Mesenchymal stem cell (in vitro differentiated cells and primary cell): Measurements from ENCODE around the gene PDE9A.

Source experiments
- DNase-seq: peaks from one replicate; pipeline ENCODE4 v3.0.0-alpha.2; 2013
- H2AFZ ChIP-seq: one replicate; pipeline ENCODE4 v1.6.1; 2013; ENCODE audit warnings: low read depth, mild to moderate bottlenecking, control low read depth, inconsistent platforms, low read length, moderate library complexity
- H2AK5ac ChIP-seq: 2 replicates; pipeline ENCODE4 v1.6.1; 2013; ENCODE audit warnings: low read length, moderate library complexity, mild to moderate bottlenecking, inconsistent platforms; ENCODE audit not compliant: severe bottlenecking
- H2BK120ac ChIP-seq: one replicate; pipeline ENCODE4 v1.6.1; 2013; ENCODE audit warnings: low read depth, mild to moderate bottlenecking, inconsistent platforms, low read length, moderate library complexity
- H2BK12ac ChIP-seq, 2 experiments: one replicate each; pipeline ENCODE4 v1.6.1; 2013; ENCODE audit warnings: inconsistent platforms in 2 of 2, low read length in 2 of 2, mild to moderate bottlenecking in 2 of 2, moderate library complexity in 2 of 2, control low read depth in 1 of 2
- H2BK15ac ChIP-seq: one replicate; pipeline ENCODE4 v1.6.1; 2013; ENCODE audit warnings: mild to moderate bottlenecking, low read depth, inconsistent platforms; ENCODE audit not compliant: poor library complexity, severe bottlenecking
- H2BK5ac ChIP-seq: 2 replicates; pipeline ENCODE4 v1.6.1; 2013; ENCODE audit warnings: low read depth, mild to moderate bottlenecking, low read length, control low read depth, inconsistent platforms; ENCODE audit not compliant: poor library complexity, severe bottlenecking
- H3K14ac ChIP-seq, 2 experiments: one replicate each; pipeline ENCODE4 v1.6.1; 2013; ENCODE audit warnings: inconsistent platforms in 2 of 2, low read length in 2 of 2, control low read depth in 1 of 2, mild to moderate bottlenecking in 1 of 2, moderate library complexity in 1 of 2
- H3K18ac ChIP-seq, 2 experiments: one replicate each; pipeline ENCODE4 v1.6.1; 2013; ENCODE audit warnings: inconsistent platforms in 2 of 2, low read length in 2 of 2, control low read depth in 1 of 2, low read depth in 1 of 2, mild to moderate bottlenecking in 1 of 2
- H3K23ac ChIP-seq, 2 experiments: one replicate each; pipeline ENCODE4 v1.6.1; 2013; ENCODE audit warnings: inconsistent platforms in 2 of 2, low read length in 2 of 2, mild to moderate bottlenecking in 2 of 2, moderate library complexity in 2 of 2, control low read depth in 1 of 2
- H3K27ac ChIP-seq: 2 replicates; pipeline ENCODE4 v1.5.1; 2013; ENCODE audit warnings: mild to moderate bottlenecking, moderate library complexity, low read length, control low read depth, inconsistent platforms; ENCODE audit not compliant: poor library complexity, severe bottlenecking
- H3K27me3 ChIP-seq, 2 experiments: 2 replicates each; pipeline versions ENCODE4 v1.6.1 to v1.7.0; 2013; ENCODE audit warnings: low read length in 2 of 2, mild to moderate bottlenecking in 2 of 2, moderate library complexity in 2 of 2, control low read depth in 1 of 2, inconsistent platforms in 1 of 2; ENCODE audit not compliant: control insufficient read depth in 1 of 2, insufficient read depth in 1 of 2
- H3K36me3 ChIP-seq, 2 experiments: 2 replicates each; pipeline versions ENCODE4 v1.6.1 to v1.7.0; 2013; ENCODE audit warnings: low read length in 2 of 2, control low read depth in 1 of 2, inconsistent platforms in 1 of 2, low read depth in 1 of 2, mild to moderate bottlenecking in 1 of 2; ENCODE audit not compliant: insufficient read depth in 2 of 2, control insufficient read depth in 1 of 2
- H3K4ac ChIP-seq, 2 experiments: one replicate each; pipeline ENCODE4 v1.6.1; 2013; ENCODE audit warnings: inconsistent platforms in 2 of 2, low read length in 2 of 2, mild to moderate bottlenecking in 2 of 2, moderate library complexity in 2 of 2, control low read depth in 1 of 2, low read depth in 1 of 2
- H3K4me1 ChIP-seq: 2 replicates; pipeline ENCODE4 v1.6.1; 2013; ENCODE audit warnings: low read depth, low read length, control low read depth; ENCODE audit not compliant: control insufficient read depth, insufficient read depth
- H3K4me2 ChIP-seq: 2 replicates; pipeline ENCODE4 v1.6.1; 2013; ENCODE audit warnings: low read length, mild to moderate bottlenecking, inconsistent platforms; ENCODE audit not compliant: poor library complexity, severe bottlenecking
- H3K4me3 ChIP-seq, 2 experiments: 2 replicates each; pipeline versions ENCODE4 v1.5.1 to v1.7.0; 2013; ENCODE audit warnings: low read length in 2 of 2, mild to moderate bottlenecking in 2 of 2, control low read depth in 1 of 2, low read depth in 1 of 2; ENCODE audit not compliant: insufficient read depth in 1 of 2
- H3K79me1 ChIP-seq: replicated peaks from 2 replicates; pipeline ENCODE4 v1.6.1; 2013; ENCODE audit warnings: mild to moderate bottlenecking, control low read depth, low read length, inconsistent platforms; ENCODE audit not compliant: poor library complexity, severe bottlenecking
- H3K9ac ChIP-seq: 2 replicates; pipeline ENCODE4 v1.7.0; 2013; ENCODE audit warnings: mild to moderate bottlenecking, low read length, moderate library complexity
- H3K9me3 ChIP-seq: 2 replicates; pipeline ENCODE4 v1.7.0; 2013; ENCODE audit warnings: mild to moderate bottlenecking, low read length; ENCODE audit not compliant: control insufficient read depth
- H4K8ac ChIP-seq: one replicate; pipeline ENCODE4 v1.6.1; 2013; ENCODE audit warnings: inconsistent platforms, mild to moderate bottlenecking, low read length, moderate library complexity
- H4K91ac ChIP-seq: one replicate; pipeline ENCODE4 v1.6.1; 2013; ENCODE audit warnings: mild to moderate bottlenecking, low read length, inconsistent platforms
- WGBS: methylation state at CpG from one replicate; pipeline ENCODE4 v1.1.7; 2013; ENCODE audit warnings: mixed read lengths; 5-methylcytosine and 5-hydroxymethylcytosine counted together

PDE9A gene

GRCh38 chr21:42760951-42761751 is 107.7 kb downstream of the PDE9A start:
- Histone ChIP-seq H2BK15ac (no peak overlapping the region), H3K4me3 (no peak overlapping the region), H3K79me1 (no peaks in the 10 kb centered on the region), H3K23ac (no peak overlapping the region), H3K27me3 (peaks cover 5 to 13% of the 10 kb centered on the region in 2 experiments), H4K8ac (peak overlapping the region; percentile 32), H2BK120ac (no peak overlapping the region), H3K9ac (no peak overlapping the region), H2BK5ac (no peak overlapping the region), H3K4me1 (peaks cover 4% of the 10 kb centered on the region), H4K91ac (peak overlapping the region; percentile 83), H3K14ac (no peak overlapping the region), H3K4me2 (no peak overlapping the region), H3K4ac (no peak overlapping the region), H2AK5ac (no peak overlapping the region), H2BK12ac (no peak overlapping the region), H3K18ac (no peak overlapping the region), H2AFZ (no peak overlapping the region), H3K36me3 (peaks cover 0 to 27% of the 10 kb centered on the region in 2 experiments), H3K27ac (no peak overlapping the region), H3K9me3 (no peaks in the 10 kb centered on the region)
- WGBS, result 90% methylated on average over 21 of the region's 21 CpGs
- DNase-seq, result no peak

GRCh38 chr21:42761776-42762335 is 108.4 kb downstream of the PDE9A start:
- Histone ChIP-seq H2BK12ac (no peak overlapping the region), H2BK15ac (no peak overlapping the region), H2BK5ac (no peak overlapping the region), H3K9ac (no peak overlapping the region), H4K8ac (no peak overlapping the region), H3K14ac (no peak overlapping the region), H3K4me1 (peaks cover 4% of the 10 kb centered on the region), H2AK5ac (no peak overlapping the region), H3K36me3 (peaks cover 0 to 29% of the 10 kb centered on the region in 2 experiments), H3K27me3 (peaks cover 5 to 12% of the 10 kb centered on the region in 2 experiments), H3K9me3 (no peaks in the 10 kb centered on the region), H2AFZ (no peak overlapping the region), H3K4me2 (no peak overlapping the region), H4K91ac (peak overlapping the region; percentile 83), H3K4me3 (no peak overlapping the region), H3K4ac (no peak overlapping the region), H3K23ac (no peak overlapping the region), H2BK120ac (no peak overlapping the region), H3K79me1 (no peaks in the 10 kb centered on the region), H3K18ac (no peak overlapping the region), H3K27ac (no peak overlapping the region)
- DNase-seq, result no peak
- WGBS, result 88% methylated on average over 18 of the region's 18 CpGs

- H2BK15ac ChIP-seq, result no peak overlapping the region
- H3K18ac ChIP-seq, result no peak overlapping the region
- peaks cover 4% of the 10 kb centered on the region for H3K4me1 ChIP-seq
- H3K79me1 ChIP-seq, result no peaks in the 10 kb centered on the region
- WGBS, result 94% methylated on average over 25 of the region's 25 CpGs
- H3K4ac ChIP-seq, result no peak overlapping the region
- no peak overlapping the region for H2BK5ac ChIP-seq
- H3K4me2 ChIP-seq, result no peak overlapping the region
- no peak overlapping the region for H2BK120ac ChIP-seq
- H4K8ac ChIP-seq, result no peak overlapping the region
- H2AK5ac ChIP-seq, result no peak overlapping the region
- H4K91ac ChIP-seq, result no peak overlapping the region
- no peak overlapping the region for H3K9ac ChIP-seq
- H3K9me3 ChIP-seq, result no peaks in the 10 kb centered on the region
- H2AFZ ChIP-seq, result no peak overlapping the region
- no peak overlapping the region for H3K27ac ChIP-seq
- H3K4me3 ChIP-seq, result no peak overlapping the region
- peaks cover 0 to 12% of the 10 kb centered on the region in 2 experiments for H3K27me3 ChIP-seq
- no peak overlapping the region for H3K23ac ChIP-seq
- no peak overlapping the region for H2BK12ac ChIP-seq
- H3K14ac ChIP-seq, result no peak overlapping the region
- H3K36me3 ChIP-seq, result peaks cover 0 to 35% of the 10 kb centered on the region in 2 experiments
- DNase-seq, result no peak
Observed at GRCh38 chr21:42763581-42764442, 110.4 kb downstream of the PDE9A start.

- H3K14ac ChIP-seq, result no peak overlapping the region
- no peak overlapping the region for H3K27ac ChIP-seq
- H3K23ac ChIP-seq, result no peak overlapping the region
- H4K91ac ChIP-seq, result no peak overlapping the region
- H3K27me3 ChIP-seq, result peaks cover 0 to 8% of the 10 kb centered on the region in 2 experiments
- H2BK12ac ChIP-seq, result no peak overlapping the region
- no peak for DNase-seq
- peaks cover 0 to 35% of the 10 kb centered on the region in 2 experiments for H3K36me3 ChIP-seq
- H2AK5ac ChIP-seq, result no peak overlapping the region
- no peak overlapping the region for H3K9ac ChIP-seq
- no peaks in the 10 kb centered on the region for H3K9me3 ChIP-seq
- peaks cover 4% of the 10 kb centered on the region for H3K4me1 ChIP-seq
- no peak overlapping the region for H2AFZ ChIP-seq
- no peak overlapping the region for H2BK5ac ChIP-seq
- no peak overlapping the region for H3K4me3 ChIP-seq
- no peak overlapping the region for H3K18ac ChIP-seq
- no peak overlapping the region for H3K4ac ChIP-seq
- H2BK120ac ChIP-seq, result no peak overlapping the region
- H3K79me1 ChIP-seq, result no peaks in the 10 kb centered on the region
- WGBS, result over 99% methylated on average over 8 of the region's 9 CpGs
- H2BK15ac ChIP-seq, result no peak overlapping the region
- H3K4me2 ChIP-seq, result no peak overlapping the region
- no peak overlapping the region for H4K8ac ChIP-seq
Observed at GRCh38 chr21:42764443-42764760, 111.0 kb downstream of the PDE9A start.
